ENCODE data around the gene KAT7.
"Not testable (repeated sequence)": the region's sequence is repeated elsewhere in the genome, so short reads cannot be mapped to it uniquely, and the experiment has no call there.

KAT7 gene

DNA sequence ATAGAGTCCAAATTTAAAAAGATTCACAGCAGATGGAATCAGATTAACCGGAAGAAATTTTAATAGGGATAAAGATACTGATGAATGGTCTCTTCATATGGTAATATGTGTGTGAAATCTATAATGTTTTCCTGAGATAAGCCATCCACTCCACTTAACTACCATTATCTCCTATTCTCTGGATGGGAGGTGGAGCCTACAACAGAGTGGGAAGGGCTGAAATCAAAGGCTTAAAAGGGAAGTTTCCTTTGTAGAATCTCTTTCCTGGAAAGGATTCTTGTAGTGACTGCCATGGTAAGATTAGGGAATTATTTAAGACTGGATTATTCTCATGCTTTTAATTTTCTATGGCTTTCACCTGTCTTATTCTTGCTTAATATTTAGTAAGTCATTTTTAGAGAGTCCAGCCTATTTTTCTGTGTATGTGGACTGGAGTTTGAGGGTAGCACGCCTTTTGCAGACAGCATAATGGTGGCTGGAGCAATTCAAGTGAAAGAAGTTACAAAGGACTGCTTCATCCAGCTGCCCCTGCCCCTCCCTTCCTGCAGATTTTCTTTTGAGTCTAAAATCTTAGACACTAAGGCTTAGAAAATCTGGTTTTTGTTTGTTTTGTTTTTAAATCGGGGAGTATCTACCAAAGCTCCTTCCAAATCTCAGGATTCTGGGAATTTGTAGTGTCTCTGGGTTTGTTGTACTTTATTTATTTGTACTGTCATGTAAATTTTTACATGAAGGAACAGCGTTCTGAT, 26.5 kb downstream of the KAT7 start:
- H3K4me1 Mint-ChIP-seq (ENCODE audit: low read depth) = peaks cover 66% of the 10 kb centered on the region
- H3K4me3 Mint-ChIP-seq = no peak overlapping the region
- no peaks in the 10 kb centered on the region for H3K9me3 Mint-ChIP-seq
- H3K36me3 Mint-ChIP-seq (ENCODE audit: low read depth) = peaks cover 90% of the 10 kb centered on the region
- no peaks in the 10 kb centered on the region for H3K27me3 Mint-ChIP-seq
- no peak for DNase-seq
- peak overlapping the region; percentile 41 for H3K27ac Mint-ChIP-seq

DNA sequence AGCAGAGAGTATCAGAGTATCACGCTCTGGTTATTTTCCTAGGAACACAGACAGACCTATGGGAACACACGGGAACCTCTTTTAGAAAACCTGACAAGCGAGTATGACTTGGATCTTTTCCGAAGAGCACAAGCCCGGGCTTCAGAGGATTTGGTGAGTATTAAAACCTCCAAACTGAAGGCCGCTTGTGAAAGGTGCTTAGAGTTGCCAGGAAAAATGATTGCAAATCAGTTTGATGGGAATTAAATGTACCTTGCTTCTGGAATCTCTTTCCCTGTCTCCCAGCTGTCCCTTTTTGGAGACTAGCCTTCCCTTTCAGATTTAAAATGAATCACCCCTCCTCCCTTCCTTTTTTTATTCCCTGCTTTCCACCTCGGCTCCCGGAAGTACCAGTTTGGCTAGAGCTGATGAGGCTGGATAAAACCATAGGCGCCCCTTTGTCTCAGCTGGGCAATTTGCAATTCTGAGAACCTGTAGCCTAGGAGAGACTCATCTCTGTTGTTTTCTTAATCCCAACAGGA, 27.3 kb downstream of the KAT7 start:
- Mint-ChIP-seq H3K9me3 (no peaks in the 10 kb centered on the region), H3K27ac (peak overlapping the region; percentile 90), H3K36me3 (ENCODE audit: low read depth) (peaks cover 94% of the 10 kb centered on the region), H3K4me3 (no peak overlapping the region), H3K27me3 (no peaks in the 10 kb centered on the region), H3K4me1 (ENCODE audit: low read depth) (peaks cover 71% of the 10 kb centered on the region)
- DNase-seq = no peak

DNA sequence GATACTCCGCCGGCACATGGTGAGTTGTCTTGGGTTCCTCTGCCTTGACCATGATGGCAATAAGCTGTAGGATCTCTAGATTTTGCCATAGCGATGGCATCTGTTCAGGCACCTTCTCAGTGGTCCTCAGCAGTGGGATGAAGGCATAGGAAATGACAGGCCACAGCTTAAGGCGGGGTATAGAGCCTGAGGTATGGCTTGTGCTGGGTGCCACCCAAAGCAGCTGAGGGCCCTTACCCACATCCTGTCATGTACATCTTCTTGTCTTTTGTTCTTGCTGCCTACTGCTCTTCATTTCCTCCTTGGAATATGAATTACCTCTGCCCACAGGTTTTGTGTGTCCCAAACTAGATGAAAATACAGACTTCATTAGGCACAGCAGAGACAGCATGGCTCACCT, 29.5 kb downstream of the KAT7 start:
- no peak overlapping the region for H3K4me3 Mint-ChIP-seq
- peak; percentile 54 for DNase-seq
- no peaks in the 10 kb centered on the region for H3K9me3 Mint-ChIP-seq
- H3K27me3 Mint-ChIP-seq = no peaks in the 10 kb centered on the region
- peaks cover 98% of the 10 kb centered on the region for H3K36me3 Mint-ChIP-seq (ENCODE audit: low read depth)
- H3K4me1 Mint-ChIP-seq (ENCODE audit: low read depth) = peaks cover 85% of the 10 kb centered on the region
- peak overlapping the region; percentile 90 for H3K27ac Mint-ChIP-seq

DNA sequence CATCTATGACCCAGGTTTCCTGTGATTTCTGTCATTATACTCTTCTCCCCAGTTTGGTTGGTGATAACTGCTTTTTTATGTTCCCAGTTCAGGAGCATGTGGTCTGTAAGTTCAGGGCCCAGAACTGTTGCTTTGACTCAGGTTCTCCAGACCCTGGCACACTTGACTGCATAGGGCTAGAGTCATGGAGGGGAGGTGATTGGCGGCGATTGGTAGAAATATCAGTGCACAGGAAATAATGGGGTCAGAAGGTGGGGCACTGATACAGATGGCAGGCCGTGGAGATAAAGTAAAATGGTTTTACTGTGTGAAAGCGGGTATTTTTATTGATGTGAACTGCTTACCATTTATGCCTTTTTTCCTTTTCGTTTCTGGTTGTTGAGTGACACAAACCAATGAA, 30.7 kb downstream of the KAT7 start:
- H3K27ac Mint-ChIP-seq = peak overlapping the region; percentile 90
- H3K4me3 Mint-ChIP-seq = no peak overlapping the region
- H3K9me3 Mint-ChIP-seq = no peaks in the 10 kb centered on the region
- H3K27me3 Mint-ChIP-seq = no peaks in the 10 kb centered on the region
- peaks cover 98% of the 10 kb centered on the region for H3K36me3 Mint-ChIP-seq (ENCODE audit: low read depth)
- peaks cover 78% of the 10 kb centered on the region for H3K4me1 Mint-ChIP-seq (ENCODE audit: low read depth)
- no peak for DNase-seq

DNA sequence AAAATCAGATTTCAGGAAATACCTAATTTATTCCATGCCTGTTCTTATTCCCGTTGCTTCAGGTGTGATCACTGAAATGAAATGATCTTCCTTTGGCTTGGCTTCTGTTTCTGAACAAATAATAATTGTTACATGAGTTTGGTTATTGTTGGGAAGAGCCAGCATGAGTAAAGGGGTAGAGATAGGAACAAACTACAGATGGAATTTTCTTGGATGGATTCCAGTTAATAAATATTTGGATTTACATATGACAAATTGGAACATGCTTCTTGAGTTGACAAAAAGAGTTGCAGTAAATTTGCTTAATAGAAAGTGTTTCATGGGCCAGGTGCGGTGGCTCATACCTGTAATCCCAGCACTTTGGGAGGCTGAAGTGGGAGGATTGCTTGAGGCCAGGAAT, 31.2 kb downstream of the KAT7 start:
- DNase-seq = no peak
- H3K9me3 Mint-ChIP-seq = no peaks in the 10 kb centered on the region
- no peaks in the 10 kb centered on the region for H3K27me3 Mint-ChIP-seq
- peak overlapping the region; percentile 47 for H3K27ac Mint-ChIP-seq
- peaks cover 72% of the 10 kb centered on the region for H3K4me1 Mint-ChIP-seq (ENCODE audit: low read depth)
- H3K36me3 Mint-ChIP-seq (ENCODE audit: low read depth) = peaks cover 98% of the 10 kb centered on the region
- no peak overlapping the region for H3K4me3 Mint-ChIP-seq

DNA sequence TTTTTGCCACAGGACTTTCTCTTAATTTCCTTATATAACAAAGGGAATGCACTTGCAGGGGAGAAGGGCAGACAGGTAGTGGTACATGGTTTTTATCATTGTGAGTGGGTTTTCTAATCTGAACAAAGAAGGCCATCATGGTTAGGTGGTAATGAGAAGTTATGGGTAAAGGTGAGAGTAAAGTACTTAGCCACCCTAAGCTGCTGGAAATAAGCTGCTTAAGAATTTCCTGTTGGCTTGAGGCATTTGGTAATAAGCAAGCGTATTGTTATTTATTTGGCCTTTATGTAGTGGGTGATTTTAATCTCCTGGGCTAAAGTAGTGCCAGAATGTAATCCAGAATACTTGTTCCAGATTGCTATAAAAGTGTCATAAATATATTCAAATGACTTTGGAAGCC, 32.3 kb downstream of the KAT7 start:
- H3K9me3 Mint-ChIP-seq = no peaks in the 10 kb centered on the region
- H3K4me1 Mint-ChIP-seq (ENCODE audit: low read depth) = peaks cover 61% of the 10 kb centered on the region
- no peak for DNase-seq
- peaks cover 98% of the 10 kb centered on the region for H3K36me3 Mint-ChIP-seq (ENCODE audit: low read depth)
- peak overlapping the region; percentile 87 for H3K27ac Mint-ChIP-seq
- no peaks in the 10 kb centered on the region for H3K27me3 Mint-ChIP-seq
- H3K4me3 Mint-ChIP-seq = no peak overlapping the region

DNA sequence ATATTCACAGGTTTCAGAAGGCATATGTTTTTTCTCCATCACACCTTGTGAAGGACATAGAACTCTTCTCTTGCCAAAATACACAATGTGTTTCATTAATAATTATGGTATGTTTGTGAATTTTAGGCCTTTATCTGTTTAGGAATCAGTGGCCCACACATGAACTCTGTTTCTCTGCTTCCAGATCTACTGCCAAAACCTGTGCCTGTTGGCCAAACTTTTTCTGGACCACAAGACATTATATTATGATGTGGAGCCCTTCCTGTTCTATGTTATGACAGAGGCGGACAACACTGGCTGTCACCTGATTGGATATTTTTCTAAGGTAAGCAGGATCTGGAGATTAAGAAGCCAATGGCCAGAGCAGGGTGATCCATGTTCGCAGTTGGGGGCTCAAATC, 33.0 kb downstream of the KAT7 start:
- DNase-seq = no peak
- H3K4me3 Mint-ChIP-seq = no peak overlapping the region
- no peaks in the 10 kb centered on the region for H3K27me3 Mint-ChIP-seq
- H3K4me1 Mint-ChIP-seq (ENCODE audit: low read depth) = peaks cover 54% of the 10 kb centered on the region
- peaks cover 98% of the 10 kb centered on the region for H3K36me3 Mint-ChIP-seq (ENCODE audit: low read depth)
- H3K9me3 Mint-ChIP-seq = no peaks in the 10 kb centered on the region
- peak overlapping the region; percentile 87 for H3K27ac Mint-ChIP-seq

DNA sequence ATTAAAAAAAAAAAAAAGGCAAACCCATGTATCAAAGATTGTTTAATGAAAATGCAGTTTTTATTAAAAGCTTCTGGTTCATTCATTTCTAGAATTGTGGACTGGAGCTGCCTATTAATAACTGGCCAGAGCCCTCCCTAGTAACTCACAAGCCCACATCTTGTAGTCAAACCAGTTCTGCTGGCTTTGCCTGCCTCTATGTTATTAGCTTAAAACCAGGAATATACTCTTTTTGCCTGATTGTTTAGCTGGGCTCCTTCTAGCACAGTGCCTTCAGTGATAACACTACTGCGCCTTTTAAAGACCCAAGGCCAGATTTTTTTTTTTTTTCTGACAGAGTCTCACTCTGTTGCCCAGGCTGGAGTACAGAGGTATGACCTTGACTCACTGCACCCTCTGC, 33.4 kb downstream of the KAT7 start:
- Mint-ChIP-seq H3K4me3 (no peak overlapping the region), H3K4me1 (ENCODE audit: low read depth) (peaks cover 50% of the 10 kb centered on the region), H3K27ac (peak overlapping the region; percentile 87), H3K36me3 (ENCODE audit: low read depth) (peaks cover 98% of the 10 kb centered on the region), H3K27me3 (no peaks in the 10 kb centered on the region), H3K9me3 (no peaks in the 10 kb centered on the region)
- no peak for DNase-seq

DNA sequence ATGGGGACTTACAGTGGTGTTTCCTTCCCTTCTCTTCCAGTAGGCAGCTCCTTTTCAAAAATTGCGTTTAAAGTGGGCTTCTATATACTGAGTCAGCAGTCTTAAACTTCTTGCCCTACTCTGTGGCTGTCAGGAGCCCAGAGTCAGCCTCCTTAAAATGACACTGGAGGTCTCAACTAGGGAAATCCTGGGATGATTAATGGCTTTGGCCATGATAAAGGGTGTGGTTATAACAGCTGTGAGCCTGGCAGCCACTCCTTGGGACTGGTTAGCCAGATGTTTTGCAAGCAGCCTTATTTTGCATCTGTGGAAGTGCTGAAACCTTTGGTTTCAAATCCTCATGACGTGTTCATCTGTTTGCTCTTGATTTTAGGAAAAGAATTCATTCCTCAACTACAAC, 34.3 kb downstream of the KAT7 start:
- Mint-ChIP-seq H3K9me3 (no peaks in the 10 kb centered on the region), H3K36me3 (ENCODE audit: low read depth) (peaks cover 98% of the 10 kb centered on the region), H3K4me1 (ENCODE audit: low read depth) (peaks cover 41% of the 10 kb centered on the region), H3K4me3 (no peak overlapping the region), H3K27me3 (no peaks in the 10 kb centered on the region), H3K27ac (no peak overlapping the region)
- DNase-seq = no peak

DNA sequence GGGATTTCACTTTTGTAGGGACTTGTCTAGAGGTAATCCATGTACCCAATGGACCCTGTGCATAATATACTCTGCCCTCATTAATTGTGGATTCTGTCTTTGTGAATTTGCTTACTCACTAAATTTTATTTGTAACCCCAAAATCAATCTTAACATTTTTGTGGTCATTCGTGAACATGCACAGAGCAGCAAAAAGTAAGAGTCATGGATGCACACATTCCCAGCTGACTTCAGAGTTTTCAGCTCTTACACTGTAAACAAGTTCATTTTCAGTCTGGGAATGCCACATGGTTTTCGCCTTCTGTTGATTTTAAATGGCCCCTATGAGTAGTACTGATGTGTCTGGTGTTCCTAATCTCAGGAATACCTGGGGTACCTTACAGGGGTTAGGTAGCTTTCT, 35.1 kb downstream of the KAT7 start:
- DNase-seq = no peak
- Mint-ChIP-seq H3K27me3 (no peaks in the 10 kb centered on the region), H3K4me1 (ENCODE audit: low read depth) (peaks cover 34% of the 10 kb centered on the region), H3K9me3 (no peaks in the 10 kb centered on the region), H3K36me3 (ENCODE audit: low read depth) (peaks cover 98% of the 10 kb centered on the region), H3K27ac (peak overlapping the region; percentile 27), H3K4me3 (no peak overlapping the region)

DNA sequence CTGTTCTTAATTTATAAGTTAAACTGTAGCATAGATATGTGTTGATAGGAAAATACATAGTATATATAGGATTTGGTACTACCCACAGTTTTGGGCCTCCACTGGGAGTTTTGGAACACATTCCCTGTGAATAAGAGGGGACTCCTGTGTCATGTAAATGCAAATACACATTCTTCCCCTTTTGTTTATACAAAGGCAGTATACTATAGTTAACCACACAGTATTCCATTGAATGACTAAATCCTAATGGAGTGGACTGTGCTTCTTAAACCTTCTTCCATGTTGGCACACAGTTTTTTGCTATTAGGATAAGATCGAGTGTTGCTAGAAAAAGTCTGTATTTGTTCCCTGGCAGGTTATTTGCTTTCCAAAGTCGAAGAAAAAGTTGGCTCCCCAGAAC, 37.2 kb downstream of the KAT7 start:
- H3K4me3 Mint-ChIP-seq = no peak overlapping the region
- H3K4me1 Mint-ChIP-seq (ENCODE audit: low read depth) = peaks cover 19% of the 10 kb centered on the region
- H3K9me3 Mint-ChIP-seq = no peaks in the 10 kb centered on the region
- no peak overlapping the region for H3K27ac Mint-ChIP-seq
- peaks cover 97% of the 10 kb centered on the region for H3K36me3 Mint-ChIP-seq (ENCODE audit: low read depth)
- H3K27me3 Mint-ChIP-seq = no peaks in the 10 kb centered on the region
- DNase-seq = no peak

DNA sequence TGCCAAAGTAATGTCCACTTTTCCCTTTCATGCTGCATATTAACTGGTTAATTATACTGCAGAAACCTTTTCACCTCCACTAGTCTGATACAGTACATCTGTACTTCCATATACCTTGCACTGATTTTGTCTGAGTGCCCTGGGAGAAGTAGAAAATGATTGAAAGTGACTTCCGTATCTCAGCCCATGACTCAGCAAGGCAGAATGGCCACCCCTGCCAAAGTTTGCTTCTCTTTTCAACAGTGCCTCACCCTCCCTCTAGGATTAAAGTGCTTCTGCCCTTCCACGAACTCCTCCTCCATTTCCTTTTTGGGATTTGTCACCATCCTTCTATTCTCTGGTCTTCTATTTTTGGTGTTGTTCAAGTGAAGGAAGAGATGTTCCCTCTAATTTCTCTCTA, 39.8 kb downstream of the KAT7 start:
- H3K27ac Mint-ChIP-seq = peak overlapping the region; percentile 60

DNA sequence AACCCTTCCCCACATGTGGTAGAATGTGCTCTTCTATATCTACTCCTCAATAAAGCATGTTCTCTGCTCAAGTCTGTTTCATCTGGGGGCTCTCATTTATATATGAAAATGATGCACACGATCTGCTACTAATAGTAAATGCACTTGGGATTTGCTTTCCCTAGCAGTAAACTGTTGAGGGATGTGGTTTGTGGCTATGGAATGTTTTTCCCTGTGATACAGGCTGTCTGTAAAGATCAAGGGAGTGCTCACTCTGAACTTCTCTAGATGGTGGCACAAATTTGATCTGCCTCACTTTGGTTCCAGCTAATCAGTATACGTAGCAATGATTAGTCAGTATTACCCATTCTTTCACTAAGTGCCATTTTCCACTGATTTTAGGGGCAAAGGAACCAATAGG, 40.5 kb downstream of the KAT7 start:
- H3K9me3 Mint-ChIP-seq = no peaks in the 10 kb centered on the region
- no peak overlapping the region for H3K4me3 Mint-ChIP-seq
- H3K36me3 Mint-ChIP-seq (ENCODE audit: low read depth) = peaks cover 93% of the 10 kb centered on the region
- DNase-seq = no peak
- peaks cover 1% of the 10 kb centered on the region for H3K4me1 Mint-ChIP-seq (ENCODE audit: low read depth)
- no peak overlapping the region for H3K27ac Mint-ChIP-seq
- no peaks in the 10 kb centered on the region for H3K27me3 Mint-ChIP-seq

More for the DNA sequence above, 39.8 kb downstream of the KAT7 start:
- H3K4me3 Mint-ChIP-seq; DNase-seq; H3K27me3 Mint-ChIP-seq; H3K9me3 Mint-ChIP-seq; H3K4me1 Mint-ChIP-seq (ENCODE audit: low read depth): not testable (repeated sequence)
- peaks cover 93% of the 10 kb centered on the region for H3K36me3 Mint-ChIP-seq (ENCODE audit: low read depth)

DNA sequence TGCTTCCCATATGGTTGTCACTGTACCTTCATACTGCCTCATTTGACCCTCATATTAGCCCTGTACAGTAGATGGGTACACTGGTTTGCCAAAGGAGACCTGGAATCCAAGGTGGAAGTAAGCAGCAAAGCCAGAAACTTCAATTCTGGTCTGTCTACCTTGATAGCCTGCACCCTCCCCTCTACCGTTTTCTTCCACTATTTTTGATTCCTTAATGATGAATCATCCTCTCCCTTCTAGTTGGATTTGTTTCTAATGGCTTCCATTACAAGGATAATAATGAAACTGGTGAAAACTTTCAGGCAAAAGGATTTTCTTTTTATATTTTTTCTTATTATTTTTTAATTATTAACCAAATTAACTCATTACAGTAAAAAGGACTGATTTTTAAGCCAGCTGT, 42.1 kb downstream of the KAT7 start:
- H3K9me3 Mint-ChIP-seq = no peaks in the 10 kb centered on the region
- H3K27ac Mint-ChIP-seq = no peak overlapping the region
- H3K4me1 Mint-ChIP-seq (ENCODE audit: low read depth) = peaks cover 1% of the 10 kb centered on the region
- no peak overlapping the region for H3K4me3 Mint-ChIP-seq
- peaks cover 87% of the 10 kb centered on the region for H3K36me3 Mint-ChIP-seq (ENCODE audit: low read depth)
- no peaks in the 10 kb centered on the region for H3K27me3 Mint-ChIP-seq
- no peak for DNase-seq

DNA sequence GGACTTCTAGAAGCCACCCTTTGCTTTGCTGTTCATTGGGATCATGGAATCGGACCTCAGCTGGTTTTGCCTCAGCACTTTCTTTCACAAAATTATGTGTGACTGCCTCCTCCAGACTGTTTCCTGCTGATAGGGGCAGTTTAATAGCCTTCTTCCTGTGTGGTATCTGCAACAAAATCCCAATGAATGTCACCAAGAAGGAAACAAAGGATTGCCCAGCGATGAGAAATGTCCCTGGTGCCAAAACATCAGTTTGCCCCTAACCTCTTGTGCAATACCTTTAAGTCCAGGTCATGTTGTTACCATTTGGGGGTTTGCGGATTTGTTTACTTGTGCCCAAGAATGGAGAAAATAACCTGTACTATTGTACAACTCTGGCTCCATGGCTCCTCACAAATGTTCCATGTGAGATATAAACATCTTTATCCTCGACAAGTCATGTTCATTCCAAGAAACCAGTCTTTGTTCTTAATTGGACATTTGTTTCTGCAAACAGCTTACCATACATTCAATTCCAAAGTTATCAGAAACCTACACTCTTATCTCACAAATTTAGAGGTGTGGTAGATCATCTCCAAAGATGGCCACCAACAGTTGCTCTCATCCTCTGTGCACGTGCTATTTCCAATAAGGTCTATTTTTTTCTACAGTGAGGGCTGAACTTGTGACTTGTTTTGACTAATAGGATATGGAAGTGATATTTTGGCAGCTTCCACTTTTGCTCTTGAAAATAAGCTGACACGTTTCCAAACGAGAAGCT, 44.5 kb downstream of the KAT7 start:
- Mint-ChIP-seq H3K9me3 (no peaks in the 10 kb centered on the region), H3K27ac (peak overlapping the region; percentile 11), H3K36me3 (ENCODE audit: low read depth) (peaks cover 76% of the 10 kb centered on the region), H3K4me3 (no peak overlapping the region), H3K27me3 (no peaks in the 10 kb centered on the region), H3K4me1 (ENCODE audit: low read depth) (peaks cover 1% of the 10 kb centered on the region)
- DNase-seq = no peak

All from activated T-cell treated with anti-CD3 and anti-CD28 coated beads, Interleukin-2, amount 50 U/mL, for 24 hours (primary cell).